GM23248 (cell line): Measurements from ENCODE around the gene LRRC63. TPM values are rescaled to one million over a fixed set of nuclear protein-coding genes. Genes with fewer than 3 reads are reported as not detected.
"Not testable (repeated sequence)": the region's sequence is repeated elsewhere in the genome, so short reads cannot be mapped to it uniquely, and the experiment has no call there.

Experiments
- DNase-seq: peaks from one replicate; pipeline ENCODE4 v3.0.0-alpha.2; 2015
- H2AFZ ChIP-seq: fragments of 200-600 bp; sonication (generic); 2 replicates; pipeline ENCODE4 v1.6.1; 2016; ENCODE audit warnings: antibody characterized with exemption
- H3F3A ChIP-seq: fragments of 200-600 bp; sonication (generic); 2 replicates; pipeline ENCODE4 v1.6.1; 2016; ENCODE audit warnings: mild to moderate bottlenecking, antibody characterized with exemption, mixed run types; ENCODE audit not compliant: insufficient read depth
- H3K27ac ChIP-seq: fragments of 200-600 bp; sonication (generic); 2 replicates; pipeline ENCODE4 v1.5.1; 2016; ENCODE audit warnings: mild to moderate bottlenecking
- H3K27me3 ChIP-seq: fragments of 200-600 bp; sonication (generic); replicated peaks from 2 replicates; pipeline ENCODE4 v1.6.1; 2016; ENCODE audit warnings: mild to moderate bottlenecking; ENCODE audit not compliant: insufficient read depth
- H3K36me3 ChIP-seq: fragments of 200-600 bp; sonication (generic); 2 replicates; pipeline ENCODE4 v1.6.1; 2016; ENCODE audit warnings: low read depth, mild to moderate bottlenecking
- H3K4me1 ChIP-seq: fragments of 200-600 bp; sonication (generic); 2 replicates; pipeline ENCODE4 v1.6.1; 2016; ENCODE audit warnings: mild to moderate bottlenecking; ENCODE audit not compliant: insufficient read depth
- H3K4me2 ChIP-seq: fragments of 200-600 bp; sonication (generic); one replicate; pipeline ENCODE4 v1.6.1; 2016; ENCODE audit warnings: mild to moderate bottlenecking; ENCODE audit not compliant: unreplicated experiment
- H3K4me3 ChIP-seq: fragments of 200-600 bp; sonication (generic); 2 replicates; pipeline ENCODE4 v1.5.1; 2016; ENCODE audit warnings: mild to moderate bottlenecking
- H3K79me2 ChIP-seq: fragments of 200-600 bp; sonication (generic); 2 replicates; pipeline ENCODE4 v1.6.1; 2016; ENCODE audit warnings: mild to moderate bottlenecking; ENCODE audit not compliant: insufficient read depth
- H3K9ac ChIP-seq: fragments of 200-600 bp; sonication (generic); 2 replicates; pipeline ENCODE4 v1.6.1; 2016; ENCODE audit warnings: mild to moderate bottlenecking
- H3K9me2 ChIP-seq: fragments of 200-600 bp; sonication (generic); 2 replicates; pipeline ENCODE4 v1.6.1; 2016; ENCODE audit warnings: mixed run types, mild to moderate bottlenecking, moderate library complexity; ENCODE audit not compliant: insufficient read depth
- H3K9me3 ChIP-seq: fragments of 200-600 bp; sonication (generic); one replicate; pipeline ENCODE4 v1.6.1; 2017; ENCODE audit warnings: low read depth
- H4K20me1 ChIP-seq: fragments of 200-600 bp; sonication (generic); 2 replicates; pipeline ENCODE4 v1.6.0; 2016; ENCODE audit not compliant: insufficient read depth
- EZH2 ChIP-seq: fragments of 200-600 bp; sonication (generic); IDR thresholded peaks from 2 replicates; pipeline ENCODE4 v1.6.1; 2018; ENCODE audit warnings: antibody characterized with exemption, mild to moderate bottlenecking; ENCODE audit not compliant: insufficient read depth, poor library complexity, severe bottlenecking
- EZH2phosphoT487 ChIP-seq: fragments of 200-600 bp; sonication (generic); IDR thresholded peaks from 2 replicates; pipeline ENCODE4 v1.6.1; 2018; ENCODE audit warnings: antibody characterized with exemption, moderate library complexity, mild to moderate bottlenecking, low read depth; ENCODE audit not compliant: insufficient read depth
- WGBS, 2 experiments: methylation state at CpG; one replicate each; pipeline ENCODE4 v1.1.6; 2015 to 2017; ENCODE audit warnings: low lambda C conversion rate in 2 of 2, low coverage in 1 of 2; ENCODE audit errors: missing lambda C conversion rate in 2 of 2; 5-methylcytosine and 5-hydroxymethylcytosine counted together
- in situ Hi-C: fragments of 300-500 bp; cut with MboI; formaldehyde crosslinking; loops from 2 replicates; pipeline ENCODE4 v1.15.0; 2020
- polyA plus RNA-seq: library from polyadenylated mRNA; unstranded; fragments of >200 nt; fragmentation: Nextera tagmentation; extraction: Ambion mirVana; gene quantifications from 2 replicates; pipeline ENCODE4 v1.2.1, GENCODE V29; 2016
- total RNA-seq: library from RNA; depleted of rRNA; stranded (reverse); fragments of >200 nt; shearing (Covaris generic); gene quantifications from 2 replicates; pipeline ENCODE4 v1.2.3, GENCODE V29; 2014

The LRRC63 gene
- total and polyA plus RNA-seq, 2 experiments from 2014 or later, result not detected

DNA sequence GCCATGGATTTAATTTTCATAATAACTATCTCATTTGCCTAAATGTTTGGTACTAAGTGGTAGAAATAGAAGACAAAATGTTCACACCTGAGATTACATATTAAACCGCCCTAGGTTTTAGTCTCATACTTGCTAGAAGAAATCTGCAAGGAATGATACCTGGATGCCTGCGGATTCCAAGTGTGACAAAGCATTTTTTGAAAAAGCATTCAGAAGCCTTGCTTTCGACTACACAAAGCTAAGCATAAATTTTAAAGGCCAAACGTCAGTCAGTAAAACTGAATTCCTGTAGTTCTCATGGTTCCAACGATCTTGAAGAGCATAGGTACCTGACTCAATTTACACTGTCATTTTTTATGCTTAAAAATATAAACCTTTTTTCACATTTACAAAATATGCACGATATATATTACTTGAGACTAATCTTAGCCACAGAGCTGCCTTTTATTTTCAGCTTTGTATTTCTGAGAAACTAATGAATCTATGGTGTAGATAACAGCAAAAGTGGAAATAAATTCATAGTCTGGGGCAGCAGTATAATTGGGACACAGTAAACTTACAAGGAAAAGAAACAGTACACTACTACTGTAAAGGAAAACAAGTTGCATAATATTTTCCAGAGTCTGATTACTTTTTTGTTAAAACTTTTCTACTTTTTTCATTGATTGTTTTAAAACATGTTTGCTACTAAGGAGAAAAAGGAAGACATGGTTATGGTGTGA, 1.2 kb upstream of the LRRC63 start:
- Histone ChIP-seq H3K9ac (no peak overlapping the region), H3K4me2 (no peak overlapping the region), H3K27ac (no peak overlapping the region), H3K9me2 (no peaks in the 10 kb centered on the region), H2AFZ (peak overlapping the region; percentile 72), H4K20me1 (no peaks in the 10 kb centered on the region), H3K4me1 (no peaks in the 10 kb centered on the region), H3F3A (no peaks in the 10 kb centered on the region), H3K79me2 (no peaks in the 10 kb centered on the region), H3K9me3 (no peaks in the 10 kb centered on the region), H3K36me3 (no peaks in the 10 kb centered on the region), H3K4me3 (no peak overlapping the region), H3K27me3 (peaks cover 41% of the 10 kb centered on the region)
- TF ChIP-seq EZH2 (no peak), EZH2phosphoT487 (no peak)
- WGBS, 2 experiments, result 93 to 94% methylated on average over 6 of the region's 6 CpGs
- no peak for DNase-seq
- in situ Hi-C loops, result no loop called here

DNA sequence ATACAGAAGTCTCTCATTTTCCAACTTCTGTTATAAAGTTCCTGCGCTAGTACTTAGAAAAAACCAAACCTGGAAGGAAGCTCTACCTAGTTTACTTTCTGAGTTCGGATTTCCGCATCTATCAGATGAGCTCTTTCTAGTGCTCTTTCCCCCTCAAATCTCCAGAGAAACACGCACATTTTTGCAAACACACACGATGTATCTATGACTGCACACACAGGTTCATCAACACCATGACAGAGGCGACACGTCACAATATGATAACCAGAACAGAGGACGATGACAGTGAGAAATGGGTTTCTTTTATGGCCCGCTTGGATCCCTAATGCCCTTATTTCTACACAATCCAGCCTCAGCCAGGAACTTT, 629 bp upstream of the LRRC63 start:
- Histone ChIP-seq H4K20me1 (no peaks in the 10 kb centered on the region), H3K79me2 (no peaks in the 10 kb centered on the region), H3K4me3 (peak overlapping the region; percentile 66), H3K27me3 (peaks cover 41% of the 10 kb centered on the region), H3K4me2 (peak overlapping the region; percentile 89), H2AFZ (peak overlapping the region; percentile 72), H3F3A (no peaks in the 10 kb centered on the region), H3K9ac (no peak overlapping the region), H3K4me1 (no peaks in the 10 kb centered on the region), H3K9me3 (no peaks in the 10 kb centered on the region), H3K27ac (no peak overlapping the region), H3K9me2 (no peaks in the 10 kb centered on the region), H3K36me3 (no peaks in the 10 kb centered on the region)
- TF ChIP-seq EZH2phosphoT487 (no peak), EZH2 (no peak)
- in situ Hi-C loops, result no loop called here
- WGBS, 2 experiments, result 64 to 71% methylated on average over 9 of the region's 9 CpGs
- no peak for DNase-seq

DNA sequence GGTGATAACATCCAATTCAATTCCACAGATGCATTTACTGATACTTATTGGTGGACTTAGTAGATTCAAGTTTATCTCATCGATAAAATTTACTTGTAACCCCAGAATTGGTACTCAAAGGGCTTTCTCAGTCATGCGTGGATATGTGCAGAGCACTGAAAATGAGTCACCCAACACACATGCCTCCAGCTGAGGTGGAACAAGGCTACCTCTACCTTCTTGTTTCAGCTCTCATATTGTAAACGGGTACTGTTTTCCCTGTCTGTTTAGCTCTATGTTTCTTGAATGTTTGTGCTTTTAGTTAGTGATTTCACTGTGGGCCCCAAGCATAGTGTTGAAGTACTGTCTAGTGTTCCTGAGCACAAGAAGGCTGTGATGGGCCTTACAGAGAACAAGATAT, 1.5 kb downstream of the LRRC63 start:
- in situ Hi-C loops, result no loop called here
- no peak for DNase-seq
- 84 to 85% methylated on average over 3 of the region's 3 CpGs for WGBS, 2 experiments
- Histone ChIP-seq H3K27me3 (peaks cover 44% of the 10 kb centered on the region), H3K9me2 (no peaks in the 10 kb centered on the region), H3F3A (no peaks in the 10 kb centered on the region), H3K9me3 (no peaks in the 10 kb centered on the region), H3K27ac (no peak overlapping the region), H3K9ac (no peak overlapping the region), H3K4me3 (no peak overlapping the region), H3K79me2 (no peaks in the 10 kb centered on the region), H3K36me3 (no peaks in the 10 kb centered on the region), H2AFZ (no peak overlapping the region), H4K20me1 (no peaks in the 10 kb centered on the region), H3K4me1 (no peaks in the 10 kb centered on the region), H3K4me2 (no peak overlapping the region)
- TF ChIP-seq EZH2, result no peak
- no peak for TF ChIP-seq EZH2phosphoT487

DNA sequence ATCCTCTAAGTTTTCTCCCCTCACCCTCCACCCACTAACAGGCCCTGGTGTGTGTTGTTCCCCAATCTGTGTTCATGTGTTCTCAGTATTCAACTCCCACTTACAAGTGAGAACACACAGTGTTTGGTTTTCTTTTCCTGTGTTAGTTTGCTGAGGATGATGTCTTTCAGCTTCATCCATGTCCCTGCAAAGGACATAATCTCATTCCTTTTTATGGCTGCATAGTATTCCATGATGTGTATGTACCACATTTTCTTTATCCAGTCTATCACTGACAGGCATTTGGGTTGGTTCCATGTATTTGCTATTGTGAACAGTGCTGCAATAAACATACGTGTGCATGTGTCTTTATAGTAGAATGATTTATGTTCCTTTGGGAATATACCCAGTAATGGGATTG, 3.0 kb downstream of the LRRC63 start:
- H3K9ac ChIP-seq, H3F3A ChIP-seq, H3K36me3 ChIP-seq, H3K4me3 ChIP-seq, H3K4me1 ChIP-seq, H3K27ac ChIP-seq, H4K20me1 ChIP-seq, H3K9me3 ChIP-seq, in situ Hi-C loops, H2AFZ ChIP-seq, H3K4me2 ChIP-seq, H3K79me2 ChIP-seq, DNase-seq, H3K9me2 ChIP-seq: not testable (repeated sequence)
- H3K27me3 ChIP-seq, result peaks cover 37% of the 10 kb centered on the region
- 85 to 89% methylated on average over 1 of the region's 1 CpG for WGBS, 2 experiments

DNA sequence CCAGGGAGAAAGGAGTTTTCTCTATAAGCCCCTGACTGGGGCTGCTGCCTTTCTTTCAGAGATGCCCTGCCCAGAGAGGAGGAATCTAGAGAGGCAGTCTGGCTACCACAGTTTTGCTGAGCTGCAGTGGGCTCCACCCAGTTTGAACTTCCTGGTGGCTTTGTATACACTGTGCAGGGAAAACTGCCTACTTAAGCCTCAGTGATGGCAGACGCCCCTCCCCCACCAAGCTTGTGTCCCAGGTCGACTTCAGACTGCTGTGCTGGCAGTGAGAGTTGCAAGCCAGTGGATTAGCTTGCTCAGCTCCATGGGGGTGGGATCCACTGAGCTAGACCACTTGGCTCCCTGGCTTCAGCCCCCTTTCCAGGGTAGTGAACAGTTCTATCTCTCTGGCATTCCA, 8.5 kb downstream of the LRRC63 start:
- H4K20me1 ChIP-seq, H3F3A ChIP-seq, H3K27ac ChIP-seq, H3K36me3 ChIP-seq, H3K4me1 ChIP-seq, H3K4me2 ChIP-seq, H3K79me2 ChIP-seq, DNase-seq, H3K9ac ChIP-seq, H3K9me3 ChIP-seq, H3K27me3 ChIP-seq, H2AFZ ChIP-seq, in situ Hi-C loops, H3K9me2 ChIP-seq, H3K4me3 ChIP-seq: not testable (repeated sequence)
- 0% methylated on average over 1 to 2 of the region's 2 CpGs for WGBS, 2 experiments
